ENCODE measurements around the gene EID3. TPM values are rescaled to one million over a fixed set of nuclear protein-coding genes. Genes with fewer than 3 reads are reported as not detected.

The EID3 gene
- total RNA-seq, 1 experiment from 2014 or later, result 3.2 TPM

- no peak for TF ChIP-seq CTCF (IDR thresholded peaks at IDR 0.05; ENCODE audit: insufficient read depth in 1 of 2, low read depth in 1 of 2, low read length in 1 of 2, severe bottlenecking in 1 of 2, unreplicated experiment in 1 of 2)
- Histone ChIP-seq H3K4me3 (ENCODE audit: low read depth, low read length) (no peak overlapping the region), H3K4me1 (peaks cover 3% of the 10 kb centered on the region), H3K27me3 (replicated peaks; ENCODE audit: control insufficient read depth, insufficient read depth, low read length) (no peaks in the 10 kb centered on the region), H3K36me3 (ENCODE audit: control insufficient read depth, insufficient read depth, low read length) (no peaks in the 10 kb centered on the region), H3K9me3 (no peaks in the 10 kb centered on the region)
- H3K4me1 Mint-ChIP-seq (ENCODE audit: low read depth, unreplicated experiment), result peaks cover 5% of the 10 kb centered on the region
- POLR2A ChIA-PET, result no interaction called here
- no peak overlapping the region for H3K27ac Mint-ChIP-seq (ENCODE audit: unreplicated experiment)
- no peaks in the 10 kb centered on the region for H3K36me3 Mint-ChIP-seq (ENCODE audit: insufficient read depth, unreplicated experiment)
- H3K9me3 Mint-ChIP-seq (ENCODE audit: unreplicated experiment), result peaks cover 6% of the 10 kb centered on the region
- H3K4me3 Mint-ChIP-seq (ENCODE audit: unreplicated experiment), result no peak overlapping the region
- no peaks in the 10 kb centered on the region for H3K27me3 Mint-ChIP-seq (ENCODE audit: insufficient read depth, unreplicated experiment)
- DNase-seq, result no peak
- intact Hi-C loops (cut with micrococcal nuclease; ENCODE audit: unreplicated experiment), result no loop called here
- CTCF ChIA-PET, result no interaction called here
- no TSS peak for BruUV-seq (replicated peaks)
Measured at GRCh38 chr12:104272938-104273337, 30.6 kb upstream of the EID3 start.

- BruUV-seq (replicated peaks), result no TSS peak
- Histone ChIP-seq H3K9me3 (no peaks in the 10 kb centered on the region), H3K4me1 (peaks cover 3% of the 10 kb centered on the region), H3K36me3 (ENCODE audit: control insufficient read depth, insufficient read depth, low read length) (no peaks in the 10 kb centered on the region), H3K27me3 (replicated peaks; ENCODE audit: control insufficient read depth, insufficient read depth, low read length) (no peaks in the 10 kb centered on the region), H3K4me3 (ENCODE audit: low read depth, low read length) (no peak overlapping the region)
- H3K36me3 Mint-ChIP-seq (ENCODE audit: insufficient read depth, unreplicated experiment), result no peaks in the 10 kb centered on the region
- no peak overlapping the region for H3K27ac Mint-ChIP-seq (ENCODE audit: unreplicated experiment)
- H3K27me3 Mint-ChIP-seq (ENCODE audit: insufficient read depth, unreplicated experiment), result no peaks in the 10 kb centered on the region
- peaks cover 5% of the 10 kb centered on the region for H3K4me1 Mint-ChIP-seq (ENCODE audit: low read depth, unreplicated experiment)
- TF ChIP-seq CTCF (IDR thresholded peaks at IDR 0.05; ENCODE audit: insufficient read depth in 1 of 2, low read depth in 1 of 2, low read length in 1 of 2, severe bottlenecking in 1 of 2, unreplicated experiment in 1 of 2), result no peak
- ChIA-PET CTCF (no interaction called here), POLR2A (no interaction called here)
- intact Hi-C loops (cut with micrococcal nuclease; ENCODE audit: unreplicated experiment), result no loop called here
- DNase-seq, result no peak
- H3K4me3 Mint-ChIP-seq (ENCODE audit: unreplicated experiment), result no peak overlapping the region
- peaks cover 6% of the 10 kb centered on the region for H3K9me3 Mint-ChIP-seq (ENCODE audit: unreplicated experiment)
Measured at GRCh38 chr12:104273503-104273902, 30.0 kb upstream of the EID3 start.

GRCh38 chr12:104274811-104275210 lies 28.7 kb upstream of the EID3 start:
- BruUV-seq (replicated peaks), result no TSS peak
- H3K27me3 ChIP-seq (replicated peaks; ENCODE audit: control insufficient read depth, insufficient read depth, low read length), result no peaks in the 10 kb centered on the region
- POLR2A ChIA-PET, result no interaction called here
- Mint-ChIP-seq H3K27ac (ENCODE audit: unreplicated experiment) (no peak overlapping the region), H3K36me3 (ENCODE audit: insufficient read depth, unreplicated experiment) (no peaks in the 10 kb centered on the region), H3K27me3 (ENCODE audit: insufficient read depth, unreplicated experiment) (no peaks in the 10 kb centered on the region), H3K4me1 (ENCODE audit: low read depth, unreplicated experiment) (peaks cover 5% of the 10 kb centered on the region), H3K9me3 (ENCODE audit: unreplicated experiment) (peaks cover 6% of the 10 kb centered on the region), H3K4me3 (ENCODE audit: unreplicated experiment) (no peak overlapping the region)
- CTCF ChIA-PET, result no interaction called here
- no peak for DNase-seq
- no peak for TF ChIP-seq CTCF (IDR thresholded peaks at IDR 0.05; ENCODE audit: insufficient read depth in 1 of 2, low read depth in 1 of 2, low read length in 1 of 2, severe bottlenecking in 1 of 2, unreplicated experiment in 1 of 2)
- no peak overlapping the region for H3K4me3 ChIP-seq (ENCODE audit: low read depth, low read length)
- H3K36me3 ChIP-seq (ENCODE audit: control insufficient read depth, insufficient read depth, low read length), result no peaks in the 10 kb centered on the region
- peaks cover 3% of the 10 kb centered on the region for H3K4me1 ChIP-seq
- no peaks in the 10 kb centered on the region for H3K9me3 ChIP-seq
- intact Hi-C loops (cut with micrococcal nuclease; ENCODE audit: unreplicated experiment), result no loop called here

Measured in Caco-2 (cell line).